HUDEP-2 (cell line): Measurements from ENCODE around the gene BABAM2.
A peak's percentile ranks its signal among the peaks of the same experiment; 100 is the strongest.

Experiments used
- DNase-seq, 76 experiments: peaks; one replicate each; lab custom pipeline; 2025; ENCODE audit not compliant: unreplicated experiment in 76 of 76; lab: John Stamatoyannopoulos, UW

BABAM2 gene

GRCh38 chr2:28268386-28268785 is 377.9 kb downstream of the BABAM2 start:
- no peak for DNase-seq

GRCh38 chr2:28269019-28269784 is 378.7 kb downstream of the BABAM2 start:
- peak in 20 of 76 experiments; percentile 4 to 63 (median 20) for DNase-seq

GRCh38 chr2:28270456-28271152 is 380.1 kb downstream of the BABAM2 start:
- no peak for DNase-seq

- no peak for DNase-seq
These were observed 380.8 kb downstream of the BABAM2 start for GRCh38 chr2:28271231-28271918.

GRCh38 chr2:28271919-28272250 is 381.4 kb downstream of the BABAM2 start:
- no peak for DNase-seq

GRCh38 chr2:28273751-28274150 is 383.2 kb downstream of the BABAM2 start:
- DNase-seq, result no peak

DNA sequence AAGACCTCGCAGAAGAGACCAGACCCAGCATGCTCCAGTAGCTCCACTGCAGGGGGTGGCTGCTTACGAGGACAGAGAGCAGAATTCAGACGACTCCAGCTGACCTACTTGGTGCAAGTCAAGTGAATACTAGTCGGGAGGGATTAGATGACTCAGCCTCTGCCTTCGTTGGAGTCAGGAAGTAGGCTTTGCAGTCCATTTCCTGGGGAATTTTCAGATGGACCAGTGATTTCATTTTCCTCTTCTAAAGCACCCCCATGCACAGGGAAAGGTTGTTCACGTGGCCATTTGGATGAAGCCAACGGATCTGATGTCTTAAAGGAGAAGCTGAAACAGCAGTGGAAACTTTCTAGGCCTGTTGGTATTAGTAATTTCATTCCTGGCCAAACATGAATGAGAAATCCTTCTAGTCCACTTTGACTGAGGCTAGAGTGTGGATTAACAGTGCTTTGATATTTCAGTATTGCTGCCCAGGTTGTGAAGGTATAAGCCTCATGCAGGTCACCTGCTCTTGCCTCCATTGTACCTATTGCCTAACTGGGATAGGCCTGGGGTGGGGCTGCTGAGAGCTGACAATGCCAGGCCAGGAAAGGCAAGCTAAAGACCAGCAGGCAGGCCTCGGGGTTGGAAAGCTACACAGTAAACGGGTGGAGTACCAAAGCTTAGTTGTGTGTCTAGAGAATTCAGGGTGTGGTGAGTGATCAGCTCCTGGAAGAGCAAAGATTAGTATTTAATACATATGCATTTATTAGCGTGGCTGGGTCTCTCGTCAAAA is 384.6 kb downstream of the BABAM2 start:
- peak in 1 of 76 experiments; percentile 2 for DNase-seq

DNA sequence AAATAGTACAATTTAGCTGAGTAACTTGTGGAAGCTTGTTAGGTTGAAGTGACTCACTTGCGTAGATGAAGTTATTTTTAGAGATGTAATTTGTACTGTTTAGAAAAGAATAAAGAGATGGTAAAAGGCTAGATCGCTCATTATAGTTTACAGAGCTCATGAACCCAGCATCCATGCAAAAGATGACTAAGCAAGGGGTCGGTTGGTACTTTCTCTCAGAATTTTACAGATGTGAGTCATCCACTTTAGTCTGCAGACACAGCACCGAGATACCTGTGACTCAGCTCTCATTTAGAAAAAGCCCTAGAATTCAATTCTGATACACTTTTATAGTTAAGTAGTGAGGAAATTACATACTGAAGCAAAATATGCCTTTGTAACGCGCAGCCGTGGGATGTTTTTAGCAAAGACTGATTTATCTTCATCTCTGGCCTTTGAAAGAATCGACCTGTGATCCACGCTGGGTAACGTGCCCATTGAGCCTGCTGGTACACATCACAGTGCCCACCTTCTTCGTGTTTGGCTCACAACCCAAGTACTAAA is 385.6 kb downstream of the BABAM2 start:
- no peak for DNase-seq

- no peak for DNase-seq
These were observed 386.3 kb downstream of the BABAM2 start for GRCh38 chr2:28276807-28277206.

DNA sequence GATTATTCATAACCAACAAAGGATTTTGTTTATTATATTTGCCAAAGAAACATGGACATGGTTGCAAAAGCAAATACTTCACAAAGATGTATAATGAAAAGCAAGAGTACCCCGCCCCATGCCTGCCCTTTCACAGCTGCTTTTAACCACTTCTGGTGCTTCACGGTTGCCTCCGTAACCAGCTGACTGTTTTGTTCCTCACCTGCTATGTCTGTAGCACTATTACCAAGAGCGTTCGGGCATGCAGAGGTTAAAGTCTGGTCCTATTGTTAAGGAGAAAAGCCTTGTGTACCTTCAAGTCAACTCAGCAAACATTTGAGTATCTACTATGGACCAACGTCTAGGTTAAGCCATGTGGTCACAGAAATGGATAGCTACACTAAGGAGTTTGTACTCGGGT is 386.9 kb downstream of the BABAM2 start:
- DNase-seq, result no peak

GRCh38 chr2:28279371-28279770 is 388.8 kb downstream of the BABAM2 start:
- no peak for DNase-seq

DNA sequence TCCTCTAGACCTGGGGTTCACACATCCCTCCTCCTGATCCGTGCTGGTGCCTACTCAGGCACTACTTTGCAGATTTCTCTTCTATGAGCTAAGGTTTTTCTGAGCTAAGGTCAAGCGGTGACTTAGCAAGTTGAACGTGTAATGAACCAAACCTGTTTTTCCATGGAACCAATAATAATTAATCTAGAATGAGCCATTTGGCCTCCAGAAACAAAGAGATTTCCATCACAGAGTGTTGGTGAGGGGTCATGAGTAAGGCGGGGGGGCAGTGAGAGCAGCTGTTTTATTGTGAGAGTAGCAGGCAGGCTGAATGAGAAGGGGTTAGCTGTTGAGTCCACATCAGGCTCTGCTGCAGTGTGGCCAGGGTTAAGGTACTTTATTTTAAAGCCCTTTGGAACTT is 390.1 kb downstream of the BABAM2 start:
- DNase-seq, result no peak

DNA sequence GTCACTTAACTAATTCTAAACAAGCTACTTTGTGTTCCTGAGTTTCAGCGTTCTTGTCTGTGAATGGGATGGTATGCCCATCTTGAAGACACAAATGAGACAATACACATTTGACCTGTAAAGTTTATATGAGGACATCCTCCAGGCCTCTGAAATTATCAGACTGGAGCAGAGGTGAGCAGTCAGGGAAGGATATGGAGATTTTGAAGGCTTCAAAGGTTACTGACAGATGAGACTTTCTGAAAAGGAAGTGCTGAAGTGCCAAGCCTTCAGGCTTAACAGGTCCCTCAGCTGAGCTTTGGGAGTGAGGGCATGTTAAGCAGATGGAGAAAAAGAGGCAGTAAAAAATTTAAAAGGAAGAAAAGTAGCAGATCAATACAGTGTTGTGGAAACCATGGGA is 391.2 kb downstream of the BABAM2 start:
- DNase-seq, result no peak

GRCh38 chr2:28282248-28282647 is 391.7 kb downstream of the BABAM2 start:
- no peak for DNase-seq

DNA sequence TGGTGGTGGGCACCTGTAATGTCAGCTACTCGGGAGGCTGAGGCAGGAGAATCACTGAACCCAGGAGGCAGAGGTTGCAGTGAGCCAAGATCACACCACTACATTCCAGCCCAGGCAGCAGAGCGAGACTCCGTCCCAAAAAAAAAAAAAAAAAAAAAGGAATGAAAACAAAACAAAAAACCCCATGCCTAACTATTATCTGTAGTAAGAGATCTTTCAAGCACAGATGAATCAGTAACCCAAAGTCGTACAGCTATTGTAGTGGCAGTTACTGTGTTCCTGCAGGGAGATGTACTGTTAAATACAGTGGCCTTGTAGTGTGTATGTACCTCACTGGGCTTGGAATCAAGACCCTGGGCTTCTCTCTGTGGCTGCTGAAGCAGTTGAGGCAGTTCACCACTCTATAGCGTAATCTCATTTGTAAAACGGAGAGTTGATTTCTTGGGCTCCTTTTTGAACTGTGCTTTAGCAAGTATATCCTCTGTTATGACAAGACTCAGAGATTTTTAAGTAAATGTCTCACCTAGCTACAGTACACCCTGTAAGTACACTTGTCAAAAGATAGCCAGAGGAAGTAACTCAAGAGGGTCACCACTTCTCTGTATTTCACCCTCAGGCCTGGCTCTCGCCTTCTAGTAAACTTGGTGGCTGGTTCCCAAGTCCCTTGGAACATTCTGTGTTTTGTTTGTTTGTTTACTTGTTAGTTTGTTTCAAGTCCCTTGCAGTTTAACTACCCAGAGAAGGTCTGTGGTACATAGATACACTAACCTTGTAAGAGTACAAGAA is 392.5 kb downstream of the BABAM2 start:
- DNase-seq, result no peak

- DNase-seq, result no peak
These were observed 393.3 kb downstream of the BABAM2 start for GRCh38 chr2:28283861-28284260.

DNA sequence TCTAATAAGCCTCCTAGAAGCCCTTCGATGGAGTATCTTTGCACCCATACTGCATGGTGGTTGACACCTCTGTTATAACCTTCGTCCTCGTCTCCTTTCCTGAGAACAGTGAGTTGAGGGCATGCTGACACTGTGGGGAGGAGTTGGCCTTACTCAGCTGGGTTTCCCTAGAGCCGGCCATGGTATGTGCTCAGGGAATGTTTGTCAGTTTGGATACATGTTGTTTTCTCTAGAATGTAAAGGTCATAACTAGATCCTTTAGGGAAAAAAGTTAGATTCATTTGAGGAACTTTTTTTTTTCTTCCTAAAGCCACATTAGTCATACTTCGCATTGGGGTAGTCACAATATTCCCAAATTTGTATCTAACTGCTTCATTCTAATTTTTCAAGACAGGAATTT is 396.1 kb downstream of the BABAM2 start:
- no peak for DNase-seq

DNA sequence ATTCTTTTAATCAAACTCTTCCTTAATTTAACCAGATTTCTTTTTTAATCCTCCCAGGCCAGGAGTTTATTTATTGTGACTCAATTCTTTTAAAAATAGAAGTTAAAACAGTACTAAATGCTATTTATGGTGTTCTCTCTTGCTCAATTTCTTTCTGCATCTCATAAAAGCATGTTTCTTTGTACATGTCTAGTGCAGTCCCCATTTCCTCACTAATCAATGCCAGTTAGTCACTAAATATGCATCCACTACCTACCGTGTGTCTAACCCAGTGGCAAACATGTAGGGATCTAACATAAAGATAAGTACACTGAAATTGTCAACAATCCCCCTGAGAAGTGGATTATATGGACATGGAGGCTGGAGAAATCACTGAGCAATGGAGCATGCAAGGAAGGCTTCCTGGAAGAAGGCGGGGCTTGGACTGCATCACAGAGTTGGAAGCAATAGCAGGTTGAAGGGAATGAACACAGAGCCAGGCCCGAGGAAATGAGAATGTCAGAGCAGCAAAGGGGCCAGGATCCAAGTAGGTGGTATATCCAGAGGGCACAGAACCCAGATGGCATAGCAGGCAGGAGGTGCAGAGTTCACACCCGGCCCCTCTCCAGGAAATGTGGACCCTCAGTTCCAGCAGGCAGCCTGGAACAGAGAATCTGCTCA is 396.9 kb downstream of the BABAM2 start:
- no peak for DNase-seq

DNA sequence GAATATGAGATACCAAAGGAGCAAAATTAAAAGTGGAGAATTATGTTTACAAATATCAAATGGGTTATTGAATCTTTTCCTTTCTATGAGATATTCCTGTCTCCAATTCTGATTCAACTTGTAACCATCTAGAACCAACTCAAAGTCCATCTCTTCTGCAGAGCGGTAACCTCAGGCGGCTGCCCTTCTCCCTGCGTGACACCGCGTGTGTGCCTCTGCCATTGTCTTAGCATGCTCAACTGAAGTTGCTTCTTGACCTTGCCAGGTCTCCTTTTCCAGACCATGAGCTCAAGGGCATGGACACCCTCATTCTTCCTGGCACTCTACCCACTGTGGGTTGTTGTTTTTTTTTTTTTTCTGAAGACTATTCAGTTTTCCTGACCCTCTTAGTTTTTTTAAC is 398.1 kb downstream of the BABAM2 start:
- no peak for DNase-seq
